GM20000 (cell line): ENCODE data around the gene C11orf71.

ENCODE experiments used
- DNase-seq: peaks from one replicate; pipeline ENCODE4 v3.0.0; 2012; ENCODE audit warnings: low spot score
- CTCF ChIP-seq: IDR thresholded peaks from 2 replicates; pipeline ENCODE4 v1.5.1; 2012; ENCODE audit warnings: mild to moderate bottlenecking, control low read depth; ENCODE audit errors: extremely low read depth, missing control alignments

C11orf71 gene

GRCh38 chr11:114399490-114400215, 658 bp downstream of the C11orf71 start:
- no peak for TF ChIP-seq CTCF
- no peak for DNase-seq

DNA sequence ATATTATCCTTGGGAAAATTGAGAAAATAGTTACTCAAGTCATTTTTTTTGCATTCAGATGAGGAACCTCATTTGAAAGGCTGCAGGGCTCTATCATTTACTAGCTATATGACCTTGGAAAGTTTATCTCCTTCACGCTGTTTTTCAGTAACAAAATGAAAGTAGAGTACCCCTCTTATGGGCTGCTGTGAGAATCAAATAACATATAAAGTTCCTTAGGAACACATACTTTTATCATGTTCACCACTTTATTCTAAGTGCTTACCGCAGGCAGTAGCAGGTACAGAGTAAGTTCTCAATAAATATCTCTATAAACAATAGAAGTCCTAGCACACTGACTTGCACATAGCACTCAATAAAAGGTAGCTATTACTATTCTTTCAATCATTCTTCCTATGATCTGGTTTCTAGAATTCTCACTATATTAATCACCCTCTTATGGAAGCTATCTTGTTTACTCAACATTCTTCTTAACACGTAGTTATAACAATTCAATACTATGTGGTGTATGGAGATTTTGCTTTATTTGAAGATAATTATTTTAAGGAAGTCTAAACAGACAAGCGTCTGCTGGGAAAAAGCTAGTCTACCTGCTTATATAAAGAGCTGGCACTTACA, 1.9 kb downstream of the C11orf71 start:
- no peak for TF ChIP-seq CTCF
- no peak for DNase-seq

GRCh38 chr11:114397349-114397982, 2.8 kb downstream of the C11orf71 start:
- DNase-seq = no peak
- TF ChIP-seq CTCF = no peak

GRCh38 chr11:114396916-114397315, 3.4 kb downstream of the C11orf71 start:
- TF ChIP-seq CTCF = no peak

GRCh38 chr11:114395736-114396135, 4.6 kb downstream of the C11orf71 start:
- TF ChIP-seq CTCF = no peak
- DNase-seq = no peak

More at GRCh38 chr11:114396916-114397315, 3.4 kb downstream of the C11orf71 start:
- no peak for DNase-seq

DNA sequence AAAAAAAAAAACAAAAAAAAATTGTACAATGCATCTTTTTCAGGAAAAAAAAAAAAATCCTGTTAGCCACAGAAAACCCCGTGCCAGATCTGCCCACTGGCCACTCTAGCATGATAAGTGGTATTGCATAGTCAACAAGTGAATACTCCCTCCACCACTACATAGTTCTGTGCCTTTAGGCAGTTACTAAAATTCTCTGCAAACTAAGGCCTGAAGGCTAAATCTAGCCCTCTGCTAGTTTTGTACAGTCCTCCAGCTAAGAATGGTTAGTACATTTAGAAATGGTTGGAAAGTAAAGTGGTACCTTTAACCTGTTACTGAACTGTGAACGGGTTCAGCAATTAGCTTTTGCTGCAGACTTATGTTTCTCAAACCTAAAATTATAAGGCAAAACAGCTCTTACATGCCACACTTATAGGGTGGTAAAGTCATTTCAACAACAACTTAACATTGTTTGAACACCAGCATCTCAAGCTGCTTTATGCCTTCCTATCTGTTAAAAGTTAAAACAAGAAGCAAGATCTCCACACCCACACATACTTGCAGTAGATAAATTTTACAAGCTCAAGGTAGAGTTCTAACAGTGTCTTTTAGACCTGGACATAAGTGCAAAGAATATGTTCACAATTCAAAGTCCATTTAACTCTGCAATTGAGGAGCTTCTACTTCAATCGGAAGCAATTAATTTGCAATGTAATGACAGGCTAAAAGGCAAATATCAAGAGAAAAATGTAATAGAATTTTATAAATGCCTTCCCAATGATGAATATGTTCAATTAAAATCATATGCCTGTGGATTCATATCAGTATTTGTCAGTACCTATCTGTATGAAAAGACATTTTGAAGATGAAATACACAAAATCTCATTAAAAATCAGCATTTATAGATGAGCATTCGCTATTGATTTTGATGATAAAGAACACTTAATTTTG, 7.3 kb downstream of the C11orf71 start:
- no peak for DNase-seq
- no peak for TF ChIP-seq CTCF
